Hepatocyte (in vitro differentiated cells): Measurements from ENCODE around the gene PRKG1. TPM values are rescaled to one million over a fixed set of nuclear protein-coding genes. Genes with fewer than 3 reads are reported as not detected.
"Not testable (repeated sequence)": the region's sequence is repeated elsewhere in the genome, so short reads cannot be mapped to it uniquely, and the experiment has no call there.

Source experiments
- DNase-seq: peaks from one replicate; pipeline ENCODE4 v3.0.0-alpha.2; 2016; ENCODE audit warnings: low spot score
- H2AFZ ChIP-seq: fragments of 200-600 bp; sonication (generic); 2 replicates; pipeline ENCODE4 v1.6.0; 2016; ENCODE audit warnings: antibody characterized with exemption, mild to moderate bottlenecking
- H3K27ac ChIP-seq: fragments of 200-600 bp; sonication (generic); 2 replicates; pipeline ENCODE4 v1.5.1; 2016; ENCODE audit warnings: mild to moderate bottlenecking
- H3K27me3 ChIP-seq: fragments of 200-600 bp; sonication (generic); 2 replicates; pipeline ENCODE4 v1.6.1; 2016
- H3K36me3 ChIP-seq: fragments of 200-600 bp; sonication (generic); replicated peaks from 2 replicates; pipeline ENCODE4 v1.5.1; 2016; ENCODE audit warnings: low read depth; ENCODE audit not compliant: insufficient read depth
- H3K4me1 ChIP-seq: fragments of 200-600 bp; sonication (generic); 2 replicates; pipeline ENCODE4 v1.5.1; 2016; ENCODE audit warnings: mild to moderate bottlenecking, moderate library complexity; ENCODE audit not compliant: insufficient read depth
- H3K4me2 ChIP-seq: fragments of 200-600 bp; sonication (generic); 2 replicates; pipeline ENCODE4 v1.6.0; 2016
- H3K4me3 ChIP-seq: fragments of 200-600 bp; sonication (generic); 2 replicates; pipeline ENCODE4 v1.5.1; 2016; ENCODE audit warnings: mild to moderate bottlenecking
- H3K79me2 ChIP-seq: fragments of 200-600 bp; sonication (generic); 2 replicates; pipeline ENCODE4 v1.6.0; 2017; ENCODE audit warnings: mild to moderate bottlenecking
- H3K9me2 ChIP-seq: fragments of 200-600 bp; sonication (generic); replicated peaks from 2 replicates; pipeline ENCODE4 v1.6.0; 2017; ENCODE audit warnings: mild to moderate bottlenecking; ENCODE audit not compliant: insufficient read depth
- H3K9me3 ChIP-seq: fragments of 200-600 bp; sonication (generic); 2 replicates; pipeline ENCODE4 v1.5.1; 2016; ENCODE audit warnings: low read depth, mild to moderate bottlenecking
- H4K20me1 ChIP-seq: fragments of 200-600 bp; sonication (generic); 2 replicates; pipeline ENCODE4 v1.6.0; 2016; ENCODE audit warnings: mild to moderate bottlenecking; ENCODE audit not compliant: insufficient read depth, poor library complexity, severe bottlenecking
- CTCF ChIP-seq: fragments of 200-600 bp; sonication (generic); IDR thresholded peaks from 2 replicates; pipeline ENCODE4 v1.5.1; 2016; ENCODE audit warnings: antibody characterized with exemption, mild to moderate bottlenecking; ENCODE audit not compliant: poor library complexity
- EZH2 ChIP-seq: fragments of 200-600 bp; sonication (generic); IDR thresholded peaks from 2 replicates; pipeline ENCODE4 v1.6.1; 2016; ENCODE audit warnings: antibody characterized with exemption, mild to moderate bottlenecking, borderline replicate concordance
- EZH2phosphoT487 ChIP-seq: fragments of 200-600 bp; sonication (generic); IDR thresholded peaks from one replicate; pipeline ENCODE4 v1.6.1; 2018; ENCODE audit warnings: antibody characterized with exemption, mild to moderate bottlenecking, low read depth, moderate library complexity; ENCODE audit not compliant: unreplicated experiment, severe bottlenecking
- WGBS: methylation state at CpG from one replicate; pipeline ENCODE4 v1.1.6; 2016; ENCODE audit warnings: low lambda C conversion rate; ENCODE audit errors: missing lambda C conversion rate; 5-methylcytosine and 5-hydroxymethylcytosine counted together
- polyA plus RNA-seq: library from polyadenylated mRNA; unstranded; fragments of >200 nt; fragmentation: Nextera tagmentation; extraction: Ambion mirVana; gene quantifications from 2 replicates; pipeline ENCODE4 v1.2.1, GENCODE V29; 2016
- total RNA-seq: library from RNA; depleted of rRNA; stranded (reverse); fragments of >200 nt; gene quantifications from 2 replicates; pipeline ENCODE4 v1.2.3, GENCODE V29; 2014

PRKG1 gene
- total and polyA plus RNA-seq, 2 experiments from 2014 or later: 4.0 to 8.1 TPM

DNA sequence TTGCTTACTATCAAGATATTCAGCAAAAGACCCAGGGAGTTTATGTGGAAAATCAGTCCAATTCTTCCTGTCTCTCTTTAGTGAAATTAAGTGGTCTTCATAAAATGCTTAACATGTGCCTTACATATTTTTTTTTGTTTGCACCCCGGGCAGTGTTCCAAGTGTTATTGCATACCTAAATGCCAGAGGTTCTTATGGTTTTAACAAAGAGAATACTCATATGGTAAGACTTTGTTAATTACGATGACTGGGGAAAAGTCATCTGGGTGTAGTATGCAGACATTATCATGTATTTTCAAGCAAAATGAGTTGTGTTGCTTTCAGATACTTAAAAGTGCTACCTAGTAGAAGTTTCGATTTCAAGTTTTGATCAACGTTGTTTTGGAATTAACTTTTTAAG lies 82.6 kb downstream of the PRKG1 start:
- TF ChIP-seq EZH2: no peak
- no peak for TF ChIP-seq EZH2phosphoT487
- WGBS: 92% methylated on average over 4 of the region's 4 CpGs
- H2AFZ ChIP-seq: no peak overlapping the region

GRCh38 chr10:51158832-51159231 lies 84.5 kb downstream of the PRKG1 start:
- Histone ChIP-seq H3K27me3 (no peaks in the 10 kb centered on the region), H3K36me3 (no peaks in the 10 kb centered on the region), H3K9me3 (no peaks in the 10 kb centered on the region), H3K79me2 (no peaks in the 10 kb centered on the region), H3K4me1 (no peaks in the 10 kb centered on the region), H3K4me2 (no peak overlapping the region), H3K9me2 (no peaks in the 10 kb centered on the region), H3K4me3 (no peak overlapping the region), H2AFZ (no peak overlapping the region), H3K27ac (no peak overlapping the region), H4K20me1 (no peaks in the 10 kb centered on the region)
- no peak for DNase-seq
- TF ChIP-seq CTCF: no peak
- no peak for TF ChIP-seq EZH2
- no peak for TF ChIP-seq EZH2phosphoT487
- WGBS: 93% methylated on average over 3 of the region's 3 CpGs

More for the DNA sequence above, 82.6 kb downstream of the PRKG1 start:
- Histone ChIP-seq H3K9me2 (no peaks in the 10 kb centered on the region), H3K27ac (no peak overlapping the region), H3K4me3 (no peak overlapping the region), H4K20me1 (no peaks in the 10 kb centered on the region), H3K27me3 (no peaks in the 10 kb centered on the region), H3K36me3 (no peaks in the 10 kb centered on the region), H3K4me2 (no peak overlapping the region), H3K9me3 (no peaks in the 10 kb centered on the region), H3K4me1 (no peaks in the 10 kb centered on the region), H3K79me2 (no peaks in the 10 kb centered on the region)
- DNase-seq: no peak

DNA sequence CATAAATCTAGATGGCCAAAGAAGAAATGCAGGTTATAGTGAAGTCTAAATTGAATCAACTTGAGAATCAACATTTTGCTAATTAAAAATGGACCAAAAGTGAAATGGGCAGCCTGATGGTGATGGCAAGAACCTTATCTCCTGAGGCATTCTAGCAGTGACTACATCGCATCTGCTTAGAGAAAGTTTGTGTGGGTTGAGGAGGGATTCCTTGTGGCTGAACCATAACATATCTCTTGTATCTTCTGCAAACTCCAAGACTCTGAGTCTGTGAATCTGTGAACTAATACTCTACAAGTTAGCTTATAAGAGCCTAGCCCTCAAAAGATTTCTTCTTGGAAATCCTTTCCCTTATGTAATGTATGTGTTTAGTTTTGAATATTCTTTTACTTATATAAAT lies 85.6 kb downstream of the PRKG1 start:
- Histone ChIP-seq H3K9me2 (no peaks in the 10 kb centered on the region), H3K27ac (no peak overlapping the region), H3K4me2 (no peak overlapping the region), H3K36me3 (no peaks in the 10 kb centered on the region), H3K4me1 (no peaks in the 10 kb centered on the region), H3K27me3 (no peaks in the 10 kb centered on the region), H4K20me1 (no peaks in the 10 kb centered on the region), H3K9me3 (no peaks in the 10 kb centered on the region), H3K4me3 (no peak overlapping the region), H2AFZ (no peak overlapping the region), H3K79me2 (no peaks in the 10 kb centered on the region)
- 92% methylated on average over 1 of the region's 1 CpG for WGBS
- no peak for DNase-seq
- no peak for TF ChIP-seq CTCF
- TF ChIP-seq EZH2: no peak
- no peak for TF ChIP-seq EZH2phosphoT487

DNA sequence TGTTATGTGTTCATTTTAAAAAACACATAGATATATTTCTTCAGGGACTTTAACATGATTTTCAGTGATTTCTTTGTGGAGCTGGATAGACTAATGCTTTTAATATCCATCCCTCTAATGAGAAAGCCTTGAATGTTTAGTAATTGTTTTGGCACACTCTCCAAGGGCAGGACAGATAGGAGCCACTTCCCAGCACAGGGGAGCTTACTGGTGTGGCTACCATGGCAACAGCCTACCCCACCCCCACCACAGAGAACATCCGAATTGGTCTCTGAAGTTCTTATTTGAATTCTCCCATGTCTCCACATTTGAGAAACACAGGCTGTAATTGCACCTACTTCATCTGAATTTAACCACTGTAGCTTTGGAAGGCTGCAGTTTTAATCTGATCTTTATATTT lies 87.7 kb downstream of the PRKG1 start:
- TF ChIP-seq EZH2phosphoT487 (no peak), CTCF (no peak)
- H3K79me2 ChIP-seq: no peaks in the 10 kb centered on the region
- H3K36me3 ChIP-seq: no peaks in the 10 kb centered on the region
- no peaks in the 10 kb centered on the region for H3K27me3 ChIP-seq
- H3K4me1 ChIP-seq: no peaks in the 10 kb centered on the region
- H3K4me2 ChIP-seq: no peak overlapping the region
- 40% methylated on average over 1 of the region's 1 CpG for WGBS
- no peak overlapping the region for H3K27ac ChIP-seq
- H3K9me2 ChIP-seq: no peaks in the 10 kb centered on the region
- no peaks in the 10 kb centered on the region for H3K9me3 ChIP-seq
- no peak overlapping the region for H3K4me3 ChIP-seq
- no peak for DNase-seq
- no peak overlapping the region for H2AFZ ChIP-seq
- no peaks in the 10 kb centered on the region for H4K20me1 ChIP-seq

GRCh38 chr10:51163380-51164049 lies 89.2 kb downstream of the PRKG1 start:
- H3K4me1 ChIP-seq, DNase-seq, H2AFZ ChIP-seq, H3K4me3 ChIP-seq, H3K27ac ChIP-seq, H4K20me1 ChIP-seq, H3K4me2 ChIP-seq, H3K9me3 ChIP-seq, H3K79me2 ChIP-seq, H3K27me3 ChIP-seq, H3K36me3 ChIP-seq, H3K9me2 ChIP-seq: not testable (repeated sequence)
- WGBS: 97% methylated on average over 29 of the region's 30 CpGs
